ENCODE results near the gene LSMEM2.

DNA sequence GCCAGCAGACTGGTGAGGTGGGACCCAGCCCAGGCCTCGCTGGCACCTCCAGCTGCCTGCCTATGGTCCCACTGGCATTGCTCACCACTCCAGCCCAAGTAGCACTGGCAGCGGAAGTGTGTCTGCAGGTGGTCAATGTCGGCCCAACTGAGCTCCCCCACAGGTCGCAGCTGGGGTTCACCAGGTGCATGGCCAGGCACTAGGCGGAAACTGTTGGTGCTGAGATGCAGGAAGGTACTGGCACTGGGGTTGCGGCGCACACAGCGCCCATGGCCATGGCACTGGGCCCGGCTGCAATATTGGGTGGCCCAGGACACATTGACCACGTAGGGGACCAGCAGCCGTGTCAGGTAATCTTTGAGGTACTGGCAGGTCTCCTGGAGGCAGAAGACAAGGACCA, 39.3 kb downstream of the LSMEM2 start:
- TF ChIP-seq, protein P1, sequence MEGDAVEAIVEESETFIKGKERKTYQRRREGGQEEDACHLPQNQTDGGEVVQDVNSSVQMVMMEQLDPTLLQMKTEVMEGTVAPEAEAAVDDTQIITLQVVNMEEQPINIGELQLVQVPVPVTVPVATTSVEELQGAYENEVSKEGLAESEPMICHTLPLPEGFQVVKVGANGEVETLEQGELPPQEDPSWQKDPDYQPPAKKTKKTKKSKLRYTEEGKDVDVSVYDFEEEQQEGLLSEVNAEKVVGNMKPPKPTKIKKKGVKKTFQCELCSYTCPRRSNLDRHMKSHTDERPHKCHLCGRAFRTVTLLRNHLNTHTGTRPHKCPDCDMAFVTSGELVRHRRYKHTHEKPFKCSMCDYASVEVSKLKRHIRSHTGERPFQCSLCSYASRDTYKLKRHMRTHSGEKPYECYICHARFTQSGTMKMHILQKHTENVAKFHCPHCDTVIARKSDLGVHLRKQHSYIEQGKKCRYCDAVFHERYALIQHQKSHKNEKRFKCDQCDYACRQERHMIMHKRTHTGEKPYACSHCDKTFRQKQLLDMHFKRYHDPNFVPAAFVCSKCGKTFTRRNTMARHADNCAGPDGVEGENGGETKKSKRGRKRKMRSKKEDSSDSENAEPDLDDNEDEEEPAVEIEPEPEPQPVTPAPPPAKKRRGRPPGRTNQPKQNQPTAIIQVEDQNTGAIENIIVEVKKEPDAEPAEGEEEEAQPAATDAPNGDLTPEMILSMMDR (IDR thresholded peaks at IDR 0.05): no peak
- no peak for TF ChIP-seq POLR2A (IDR thresholded peaks at IDR 0.05)
